GM12878 (cell line): ENCODE data around the gene RPL10A. TPM values are rescaled to one million over a fixed set of nuclear protein-coding genes. Genes with fewer than 3 reads are reported as not detected.

ENCODE experiments used
- ATAC-seq: fragments of 200-7000 bp; cut with Tn5 transposase; 3 replicates; pipeline ENCODE4 v1.9.1; 2020; ENCODE audit warnings: mild to moderate bottlenecking, moderate library complexity
- BruUV-seq: library from RNA; stranded (reverse); fragments of 400-500 nt; replicated peaks from 2 replicates; lab custom pipeline; 2021; lab: Mats Ljungman, UMichigan
- CTCF ChIA-PET: fragments of 300-600 bp; sonication (Branson Sonifier 250); formaldehyde crosslinking; extraction: SDS; loops from one replicate; lab custom pipeline; 2021; ENCODE audit warnings: inconsistent platforms; lab: Yijun Ruan, JAX
- POLR2A ChIA-PET: fragments of 350-600 bp; formaldehyde crosslinking; extraction: SDS; loops from one replicate; lab custom pipeline; 2021; ENCODE audit warnings: inconsistent platforms; lab: Charles Lee
- RAD21 ChIA-PET: fragments of 300-600 bp; sonication (Branson Sonifier 250); formaldehyde crosslinking; loops from one replicate; lab custom pipeline; 2023; ENCODE audit warnings: antibody characterized with exemption; ENCODE audit not compliant: unreplicated experiment; lab: Charles Lee
- SMC1A ChIA-PET: fragments of 300-600 bp; sonication (Branson Sonifier 250); formaldehyde crosslinking; loops from one replicate; lab custom pipeline; 2023; ENCODE audit not compliant: unreplicated experiment, uncharacterized antibody; lab: Charles Lee
- DNase-seq: peaks from one replicate; pipeline ENCODE4 v3.0.0-alpha.2; 2011; ENCODE audit warnings: low read depth, low spot score
- FAIRE-seq: peaks from 3 replicates; lab custom pipeline; 2011; peaks lifted over from hg19 to GRCh38; lab: Jason Lieb, UNC
- H2AFZ ChIP-seq: 2 replicates; pipeline ENCODE4 v1.6.0; 2011; ENCODE audit warnings: low read depth, low read length, control low read depth; ENCODE audit not compliant: control insufficient read depth
- H3K27ac ChIP-seq: 2 replicates; pipeline ENCODE4 v1.5.1; 2011; ENCODE audit warnings: control low read depth; ENCODE audit not compliant: control insufficient read depth, insufficient read depth
- H3K27me3 ChIP-seq, 2 experiments: replicated peaks in 1 of 2; 2 replicates each; pipeline versions ENCODE4 v1.6.0 to v1.6.1; 2011; ENCODE audit warnings: low read length in 1 of 2; ENCODE audit not compliant: control insufficient read depth in 2 of 2, insufficient read depth in 2 of 2
- H3K36me3 ChIP-seq, 2 experiments: 2 replicates each; pipeline ENCODE4 v1.5.1; 2011; ENCODE audit warnings: low read length in 1 of 2; ENCODE audit not compliant: control insufficient read depth in 2 of 2, insufficient read depth in 2 of 2
- H3K4me1 ChIP-seq: 2 replicates; pipeline ENCODE4 v1.6.1; 2011; ENCODE audit warnings: mild to moderate bottlenecking, low read length, moderate library complexity, mixed read lengths; ENCODE audit not compliant: control insufficient read depth, insufficient read depth
- H3K4me2 ChIP-seq: 2 replicates; pipeline ENCODE4 v1.6.0; 2011; ENCODE audit warnings: control low read depth; ENCODE audit not compliant: control insufficient read depth, insufficient read depth
- H3K4me3 ChIP-seq: fragments of 200-600 bp; sonication (generic); 2 replicates; pipeline ENCODE4 v1.5.1; 2016
- H3K79me2 ChIP-seq: 2 replicates; pipeline ENCODE4 v1.6.0; 2011; ENCODE audit warnings: low read length; ENCODE audit not compliant: control insufficient read depth, insufficient read depth
- H3K9ac ChIP-seq: 2 replicates; pipeline ENCODE4 v1.8.0; 2011; ENCODE audit warnings: low read length, control low read depth, mixed read lengths; ENCODE audit not compliant: control insufficient read depth, insufficient read depth
- H3K9me3 ChIP-seq: replicated peaks from 3 replicates; pipeline ENCODE4 v1.5.1; 2011; ENCODE audit warnings: mild to moderate bottlenecking, low read length; ENCODE audit not compliant: control insufficient read depth, insufficient read depth
- H4K20me1 ChIP-seq: 2 replicates; pipeline ENCODE4 v1.6.0; 2011; ENCODE audit not compliant: control insufficient read depth, insufficient read depth
- BCL3 ChIP-seq: IDR thresholded peaks from 2 replicates; pipeline ENCODE4 v1.6.1; 2011; ENCODE audit warnings: borderline replicate concordance, low read depth, mild to moderate bottlenecking, moderate library complexity, low read length; ENCODE audit not compliant: insufficient read depth, poor library complexity, severe bottlenecking
- CBX3 ChIP-seq: fragments of 200-600 bp; sonication (generic); IDR thresholded peaks from 2 replicates; pipeline ENCODE4 v1.6.1; 2016; ENCODE audit warnings: low read depth, borderline replicate concordance
- EGR1 ChIP-seq, 2 experiments: IDR thresholded peaks; 1 replicate in 1 of 2; 2 replicates in 1 of 2; pipeline ENCODE4 v1.6.1; 2011 to 2012; ENCODE audit warnings: low read depth in 2 of 2, low read length in 2 of 2, borderline replicate concordance in 1 of 2, mild to moderate bottlenecking in 1 of 2, moderate library complexity in 1 of 2
- ELK1 ChIP-seq: IDR thresholded peaks from 2 replicates; pipeline ENCODE4 v1.6.1; 2012; ENCODE audit warnings: low read depth, low read length, improper control_type of control experiment
- EP300 ChIP-seq, 2 experiments: fragments of 150-350 bp in 1 of 2; IDR thresholded peaks; 2 replicates each; pipeline ENCODE4 v1.6.1; 2011 to 2012; ENCODE audit warnings: low read depth in 2 of 2, low read length in 2 of 2, borderline replicate concordance in 1 of 2, improper control_type of control experiment in 1 of 2, inconsistent platforms in 1 of 2; ENCODE audit not compliant: control insufficient read depth in 1 of 2
- EZH2 ChIP-seq: IDR thresholded peaks from 2 replicates; pipeline ENCODE4 v1.6.1; 2012; ENCODE audit warnings: low read depth, mild to moderate bottlenecking, control low read depth, inconsistent platforms, low read length, borderline replicate concordance; ENCODE audit not compliant: control insufficient read depth
- IKZF1 ChIP-seq: fragments of 450-650 bp; conservative IDR thresholded peaks from 2 replicates; pipeline ENCODE4 v1.6.1; 2017; ENCODE audit warnings: antibody characterized with exemption, mild to moderate bottlenecking
- LARP7 ChIP-seq: fragments of 450-650 bp; IDR thresholded peaks from 2 replicates; pipeline ENCODE4 v1.6.1; 2017; ENCODE audit warnings: mild to moderate bottlenecking
- MTA3 ChIP-seq: IDR thresholded peaks from 2 replicates; pipeline ENCODE4 v1.6.1; 2012; ENCODE audit warnings: low read length, inconsistent platforms, borderline replicate concordance
- NR2F1 ChIP-seq: fragments of 450-650 bp; conservative IDR thresholded peaks from 2 replicates; pipeline ENCODE4 v1.6.1; 2017; ENCODE audit warnings: mild to moderate bottlenecking
- POLR2AphosphoS5 ChIP-seq: IDR thresholded peaks from 2 replicates; pipeline ENCODE4 v1.6.1; 2011; ENCODE audit warnings: mild to moderate bottlenecking, low read length, inconsistent platforms
- RFX5 ChIP-seq: IDR thresholded peaks from 2 replicates; pipeline ENCODE4 v1.6.1; 2011; ENCODE audit warnings: low read depth, low read length, improper control_type of control experiment
- SMAD1 ChIP-seq: fragments of 450-650 bp; IDR thresholded peaks from 2 replicates; pipeline ENCODE4 v1.6.1; 2018; ENCODE audit warnings: mild to moderate bottlenecking, low read depth; ENCODE audit not compliant: partially characterized antibody
- SREBF2 ChIP-seq: IDR thresholded peaks from 2 replicates; pipeline ENCODE4 v1.6.1; 2012; ENCODE audit warnings: mild to moderate bottlenecking, low read length
- TCF7 ChIP-seq: IDR thresholded peaks from 2 replicates; pipeline ENCODE4 v1.6.1; 2014; ENCODE audit warnings: antibody characterized with exemption, borderline replicate concordance
- YBX1 ChIP-seq: fragments of 450-650 bp; IDR thresholded peaks from 2 replicates; pipeline ENCODE4 v1.6.1; 2016; ENCODE audit warnings: antibody characterized with exemption
- ZNF24 ChIP-seq: fragments of 450-650 bp; IDR thresholded peaks from 2 replicates; pipeline ENCODE4 v1.6.1; 2017; ENCODE audit warnings: antibody characterized with exemption, mild to moderate bottlenecking
- WGBS: methylation state at CpG from one replicate; pipeline ENCODE4 v1.1.6; 2016; ENCODE audit warnings: low lambda C conversion rate; ENCODE audit not compliant: insufficient replicate concordance, insufficient coverage; ENCODE audit errors: missing lambda C conversion rate; 5-methylcytosine and 5-hydroxymethylcytosine counted together
- in situ Hi-C: fragments of 300-500 bp; cut with MboI; formaldehyde crosslinking; loops from 9 replicates; pipeline ENCODE4 v1.14.3; 2018; ENCODE audit warnings: mixed read lengths
- intact Hi-C: fragments of 100-400 bp; cut with micrococcal nuclease; formaldehyde crosslinking; loops from one replicate; pipeline ENCODE4 v1.14.2; 2022; ENCODE audit not compliant: unreplicated experiment
- polyA plus RNA-seq, 11 experiments: library from polyadenylated mRNA; depleted of rRNA in 4 of 11; unstranded in 6 of 11; stranded (reverse) in 5 of 11; fragments of >200 nt; fragmentation: Nextera tagmentation in 4 of 11; fragmentation: Illumina TruSeq in 1 of 11; extraction: Ambion mirVana in 4 of 11; extraction: Trizol in 1 of 11; gene quantifications; 1 replicate in 1 of 11; 2 replicates in 10 of 11; pipeline versions ENCODE4 v1.2.1 to v1.2.3, GENCODE V29; 2011 to 2016; ENCODE audit warnings: inconsistent platforms in 2 of 11, missing spikeins in 2 of 11, low read depth in 1 of 11
- total RNA-seq, 4 experiments: library from RNA; depleted of rRNA in 3 of 4; stranded (reverse); fragments of >200 nt in 3 of 4; fragmentation: Illumina TruSeq in 1 of 4; extraction: Trizol in 1 of 4; gene quantifications; 2 replicates each; pipeline versions ENCODE4 v1.2.1 to v1.2.3, GENCODE V29; 2013 to 2021

RPL10A gene
- total and polyA plus RNA-seq, 10 of the 15 experiments (the other 5 are each of a cell fraction or from before 2014, with no cell fraction given) = 833 to 4,029 (median 2,795) TPM

- POLR2A ChIA-PET = no interaction called here
- intact Hi-C loops (no loop called here), in situ Hi-C loops (no loop called here)
- Histone ChIP-seq H3K9me3 (no peaks in the 10 kb centered on the region), H3K27me3 (no peaks in the 10 kb centered on the region; a peak in 2 of 4 replicates), H3K4me1 (no peaks in the 10 kb centered on the region), H3K9ac (no peak overlapping the region), H3K27ac (no peak overlapping the region), H3K36me3 (no peaks in the 10 kb centered on the region), H2AFZ (no peak overlapping the region), H4K20me1 (no peaks in the 10 kb centered on the region), H3K4me2 (no peak overlapping the region), H3K79me2 (no peaks in the 10 kb centered on the region), H3K4me3 (no peak overlapping the region)
- 58% methylated on average over 4 of the region's 4 CpGs for WGBS
- ATAC-seq (no peak), DNase-seq (no peak), FAIRE-seq (no peak)
- RAD21 ChIA-PET = no interaction called here
- TF ChIP-seq MTA3 (no peak), SREBF2 (no peak), CBX3 (no peak), POLR2AphosphoS5 (no peak), YBX1 (no peak), EP300 (IDR thresholded peaks at IDR 0.05; ENCODE audit: borderline replicate concordance in 1 of 2, control insufficient read depth in 1 of 2, low read depth in 2 of 2, low read length in 2 of 2) (no peak)
- CTCF ChIA-PET = interaction anchor here (1.0 kb wide), 1 partner anchor 26 kb away, joined by 3 read pairs; no protein-coding TSS in a partner anchor
- no TSS peak for BruUV-seq
- SMC1A ChIA-PET = no interaction called here
These were observed 14.9 kb downstream of the RPL10A start for GRCh38 chr6:35483062-35483461.

- Histone ChIP-seq H3K27ac (no peak overlapping the region), H4K20me1 (no peaks in the 10 kb centered on the region)
- in situ Hi-C loops (no loop called here), intact Hi-C loops (no loop called here)
- CTCF ChIA-PET = no interaction called here
- FAIRE-seq = no peak
- no TSS peak for BruUV-seq
- 44% methylated on average over 3 of the region's 3 CpGs for WGBS
- TF ChIP-seq NR2F1 (no peak), BCL3 (no peak), EGR1 (IDR thresholded peaks at IDR 0.05; ENCODE audit: borderline replicate concordance in 1 of 2, low read depth in 2 of 2, low read length in 2 of 2) (no peak), SMAD1 (no peak), TCF7 (no peak), RFX5 (no peak), IKZF1 (no peak), LARP7 (no peak), ELK1 (no peak), ZNF24 (no peak), EZH2 (no peak)
- TF ChIP-seq, all 136 proteins: peak for 0
- H3K27me3 ChIP-seq = no peaks in the 10 kb centered on the region; a peak in 2 of 4 replicates
- H3K9ac ChIP-seq = no peak overlapping the region
- POLR2A ChIA-PET = interaction anchor here (0.7 kb wide), 1 partner anchor 14 kb away, joined by 3 read pairs; no protein-coding TSS in a partner anchor
- no peaks in the 10 kb centered on the region for H3K4me1 ChIP-seq
- no peaks in the 10 kb centered on the region for H3K36me3 ChIP-seq
- no peaks in the 10 kb centered on the region for H3K9me3 ChIP-seq
- H3K79me2 ChIP-seq = no peaks in the 10 kb centered on the region
- no peak overlapping the region for H2AFZ ChIP-seq
- DNase-seq = no peak
- RAD21 ChIA-PET = no interaction called here
- SMC1A ChIA-PET = no interaction called here
- H3K4me2 ChIP-seq = no peak overlapping the region
- ATAC-seq = no peak
- H3K4me3 ChIP-seq = no peak overlapping the region
These were observed 15.3 kb downstream of the RPL10A start for GRCh38 chr6:35483490-35483889.
